Stimulated activated CD4-positive, alpha-beta T cell treated with anti-CD3 and anti-CD28 coated beads, TNF-alpha, amount 100 ng/mL, for 4 hours (primary cell): ENCODE results near the gene AK5.

Experiments used
- DNase-seq, 3 experiments: peaks; one replicate each; pipeline ENCODE4 v3.0.0-alpha.2; 2020; ENCODE audit warnings: low read depth in 3 of 3

Gene AK5

DNA sequence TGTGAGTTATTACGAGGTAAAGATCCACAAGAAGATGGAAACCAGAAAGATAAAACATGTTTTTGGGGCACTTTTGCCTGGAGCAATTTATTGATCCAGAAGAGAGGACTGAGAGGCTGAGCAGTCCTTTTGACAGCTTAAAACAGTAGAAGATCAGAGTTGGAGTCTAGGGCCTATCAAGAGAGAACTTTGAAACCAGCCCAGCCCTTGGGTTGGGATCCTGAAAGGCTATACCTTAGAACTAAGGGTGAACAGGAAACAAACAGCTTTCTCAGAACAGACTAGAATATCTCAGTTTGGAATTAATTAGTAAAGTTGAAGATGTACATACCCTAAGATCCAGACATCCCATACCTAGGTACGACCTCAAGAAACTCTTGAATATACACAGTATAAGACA lies 311.1 kb downstream of the AK5 start:
- DNase-seq = no peak

- DNase-seq = no peak
Measured at GRCh38 chr1:77594366-77595112, 312.7 kb downstream of the AK5 start.

DNA sequence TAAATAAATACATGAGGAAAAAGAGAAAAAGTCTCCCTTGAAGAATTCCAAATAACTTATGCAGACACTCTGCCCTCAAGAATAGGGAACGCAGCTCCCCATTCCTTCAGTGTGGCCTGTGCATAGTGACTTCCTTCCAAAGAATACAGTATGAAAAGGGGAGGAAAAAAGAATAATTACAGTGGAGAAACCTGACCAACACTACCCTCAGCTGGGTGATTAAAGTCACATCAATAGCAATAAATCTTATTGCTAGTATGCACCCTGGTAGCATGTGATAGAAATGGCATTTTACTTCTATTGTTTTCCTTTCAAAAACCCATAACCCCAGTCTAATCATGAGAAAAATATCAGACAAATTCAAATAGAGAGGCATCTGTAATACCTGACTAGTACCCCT lies 315.5 kb downstream of the AK5 start:
- no peak for DNase-seq

DNA sequence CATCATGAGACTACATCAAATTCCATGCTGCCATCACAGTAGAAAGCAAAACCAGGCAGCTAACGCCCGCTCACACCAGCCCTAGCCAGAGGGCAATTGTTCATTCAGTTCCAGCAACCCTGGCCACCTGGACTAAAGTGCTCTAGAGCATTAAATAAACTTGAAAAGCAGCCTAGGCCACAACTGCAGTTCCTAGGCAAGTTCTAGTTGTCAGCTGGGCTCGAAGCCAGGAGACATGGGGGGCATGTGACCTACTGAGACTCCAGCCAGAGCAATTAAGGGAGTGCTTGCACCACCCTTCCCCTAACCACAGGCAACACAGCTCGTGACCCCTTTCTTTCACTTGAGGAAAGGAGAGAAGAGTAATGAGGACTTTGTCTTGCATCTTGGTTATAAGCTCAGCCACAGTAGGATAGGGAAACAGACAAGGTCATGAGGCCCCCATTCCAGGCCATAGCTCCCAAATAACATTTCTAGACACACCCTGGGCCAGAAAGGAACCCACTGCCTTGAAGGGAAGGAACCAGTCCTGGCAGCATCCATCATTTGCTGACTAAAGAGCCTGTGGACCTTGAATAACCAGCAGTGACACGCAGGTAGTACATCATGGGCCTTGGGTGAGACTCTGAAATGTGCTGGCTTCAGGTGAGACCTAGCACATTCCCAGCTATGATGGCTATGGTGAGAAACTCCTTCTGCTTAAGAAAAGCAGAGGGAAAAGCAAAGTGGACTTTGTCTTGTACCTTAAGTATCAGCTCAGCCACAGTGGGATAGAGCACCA lies 323.6 kb downstream of the AK5 start:
- DNase-seq = no peak

DNA sequence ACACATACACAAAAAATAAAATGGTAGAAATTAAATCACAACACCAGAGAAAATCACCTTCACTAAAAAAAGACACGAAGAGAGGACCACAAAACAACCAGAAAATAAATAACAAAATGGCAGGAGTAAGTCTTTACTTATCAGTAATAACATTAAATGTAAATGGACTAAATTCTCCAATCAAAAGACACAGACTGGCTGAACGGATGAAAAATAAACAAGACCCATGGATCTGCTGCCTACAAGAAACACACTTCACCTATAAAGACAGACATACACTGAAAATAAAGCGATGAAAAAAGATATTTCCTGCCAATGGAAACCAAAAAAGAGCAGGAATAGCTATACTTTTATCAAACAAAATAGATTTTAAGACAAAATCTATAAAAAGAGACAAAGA lies 327.1 kb downstream of the AK5 start:
- no peak for DNase-seq
